ENCODE results near the gene FRMD4A.

The FRMD4A gene

DNA sequence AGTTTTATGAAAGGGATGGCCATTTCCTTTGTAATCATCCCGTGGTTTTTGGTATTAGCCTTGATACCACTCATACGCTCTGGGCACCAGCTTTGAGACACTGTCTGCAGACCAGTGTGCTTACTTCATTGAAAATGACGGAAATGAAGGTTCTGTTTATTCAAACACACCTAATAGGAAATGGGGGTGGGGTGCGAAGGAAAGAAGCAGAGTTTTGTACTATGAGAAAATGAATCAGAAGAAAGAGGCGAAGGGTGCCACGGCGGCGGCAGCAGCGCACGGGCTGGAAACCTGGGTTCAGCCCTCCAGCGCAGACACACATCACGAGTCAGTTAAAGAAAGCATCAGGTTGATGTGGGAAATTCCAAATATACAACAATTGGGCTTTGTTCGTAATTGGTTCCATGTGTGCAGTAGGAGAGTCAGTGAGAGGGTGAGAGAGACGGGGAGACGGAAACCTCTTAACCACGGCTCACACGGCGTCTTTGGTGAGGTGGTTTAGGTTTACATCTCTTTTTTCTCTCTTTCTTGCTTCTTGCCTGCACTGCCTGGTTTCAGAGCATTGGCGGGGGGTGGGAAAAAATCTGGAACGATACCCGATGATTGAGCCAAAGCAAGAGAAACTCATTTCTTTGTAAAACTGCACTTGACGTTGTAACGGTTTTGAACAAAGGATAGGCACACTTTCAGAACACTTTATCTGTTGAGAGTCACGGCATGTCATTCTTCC is 321.2 kb downstream of the FRMD4A start:
- DNase-seq, result peak; percentile 93

DNA sequence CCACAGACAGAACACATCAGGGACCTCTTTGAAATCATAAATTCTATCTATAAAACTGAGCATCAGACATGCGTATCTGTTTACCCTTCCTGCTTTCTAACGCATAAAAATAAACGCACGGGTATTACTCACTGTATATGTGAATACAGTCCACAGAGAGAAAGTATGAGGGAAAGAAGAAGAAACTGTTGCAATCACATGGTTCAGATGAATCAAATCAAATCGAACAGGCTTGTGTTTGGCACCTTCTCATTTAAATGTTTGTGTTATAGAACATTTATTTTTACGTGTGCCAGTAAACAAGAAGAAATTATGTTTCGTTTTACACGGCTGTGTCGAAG is 322.0 kb downstream of the FRMD4A start:
- no peak for DNase-seq

DNA sequence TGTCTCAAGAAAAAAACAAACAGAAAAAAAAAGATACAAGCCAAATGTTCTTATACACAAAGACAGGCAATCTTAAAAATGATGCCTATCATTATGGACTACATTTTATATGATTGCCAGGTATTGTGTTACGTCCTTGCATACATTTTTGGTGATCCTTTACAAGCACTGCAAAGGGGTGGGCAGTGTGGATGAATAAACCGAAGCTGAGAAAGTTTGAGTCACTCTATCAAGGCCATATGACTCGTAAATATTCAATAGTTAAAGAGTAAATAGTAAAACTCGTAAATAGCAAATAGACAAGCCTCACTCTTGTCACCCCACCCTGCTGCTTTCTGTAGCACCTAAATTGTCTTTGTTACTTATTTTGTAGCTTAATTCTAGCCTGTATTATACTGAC is 326.2 kb downstream of the FRMD4A start:
- no peak for DNase-seq

DNA sequence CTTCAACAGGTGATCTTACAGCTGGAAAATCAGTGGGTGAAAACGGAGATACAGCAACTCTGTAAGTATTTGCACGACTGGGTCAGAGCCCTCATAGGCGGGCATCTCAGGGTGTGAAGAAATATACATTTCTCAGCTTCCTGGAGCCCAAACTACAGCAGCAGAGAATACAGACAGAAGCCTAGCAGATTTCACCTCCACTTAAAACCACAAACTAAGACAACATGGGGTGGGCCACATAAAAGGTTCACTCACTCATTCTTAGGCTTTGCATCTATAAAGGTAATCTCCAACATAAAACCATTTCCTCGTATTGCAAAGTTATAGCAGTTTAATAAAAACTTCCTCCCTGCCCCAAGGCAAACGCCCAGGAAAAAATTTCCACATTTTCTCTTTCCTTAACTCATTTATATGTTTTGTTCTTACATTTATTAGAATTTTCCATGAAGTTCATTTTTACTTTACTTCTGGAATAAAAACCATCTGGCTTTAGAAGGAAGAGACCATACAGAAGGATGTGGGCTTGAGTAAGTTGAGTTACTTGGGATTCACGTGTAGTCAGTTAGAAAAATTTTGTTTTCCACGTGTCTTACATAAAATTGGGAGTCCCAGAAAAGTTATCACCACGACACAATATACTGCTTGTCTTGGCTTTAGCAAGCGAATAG is 327.1 kb downstream of the FRMD4A start:
- no peak for DNase-seq

DNA sequence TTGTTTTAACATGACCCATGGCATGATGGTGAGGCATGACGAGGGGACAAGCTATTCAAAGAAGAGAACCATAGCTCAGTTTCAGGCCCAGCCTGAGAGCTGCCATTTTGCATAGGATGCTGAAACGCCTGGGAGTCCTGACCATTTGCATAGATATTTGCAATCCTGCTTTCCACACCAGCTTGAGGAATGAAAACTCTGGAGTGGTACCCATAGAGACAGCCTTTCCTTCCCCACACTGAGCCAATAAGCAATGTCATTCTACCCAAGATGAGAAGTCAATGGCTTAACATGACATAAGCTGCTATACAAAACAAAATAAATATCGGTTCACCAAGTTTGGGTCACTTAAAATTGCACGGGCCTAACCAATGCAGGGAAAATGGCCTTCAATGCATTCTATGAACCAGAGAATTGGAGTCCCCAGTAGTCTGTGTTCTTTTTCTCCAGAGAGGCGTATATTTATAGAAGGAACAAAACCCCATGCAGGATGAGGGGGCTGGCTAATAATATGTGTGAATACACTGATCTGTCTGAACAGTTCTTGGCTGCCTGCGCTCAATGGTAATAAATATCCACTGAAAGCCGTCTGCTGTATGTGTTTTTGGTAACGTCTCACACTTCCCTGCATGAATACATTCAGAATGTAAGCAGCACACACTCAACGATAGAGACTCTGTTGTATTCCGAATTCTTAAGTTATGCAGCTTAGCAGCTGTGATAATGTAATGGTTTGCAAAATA is 329.3 kb downstream of the FRMD4A start:
- no peak for DNase-seq

DNA sequence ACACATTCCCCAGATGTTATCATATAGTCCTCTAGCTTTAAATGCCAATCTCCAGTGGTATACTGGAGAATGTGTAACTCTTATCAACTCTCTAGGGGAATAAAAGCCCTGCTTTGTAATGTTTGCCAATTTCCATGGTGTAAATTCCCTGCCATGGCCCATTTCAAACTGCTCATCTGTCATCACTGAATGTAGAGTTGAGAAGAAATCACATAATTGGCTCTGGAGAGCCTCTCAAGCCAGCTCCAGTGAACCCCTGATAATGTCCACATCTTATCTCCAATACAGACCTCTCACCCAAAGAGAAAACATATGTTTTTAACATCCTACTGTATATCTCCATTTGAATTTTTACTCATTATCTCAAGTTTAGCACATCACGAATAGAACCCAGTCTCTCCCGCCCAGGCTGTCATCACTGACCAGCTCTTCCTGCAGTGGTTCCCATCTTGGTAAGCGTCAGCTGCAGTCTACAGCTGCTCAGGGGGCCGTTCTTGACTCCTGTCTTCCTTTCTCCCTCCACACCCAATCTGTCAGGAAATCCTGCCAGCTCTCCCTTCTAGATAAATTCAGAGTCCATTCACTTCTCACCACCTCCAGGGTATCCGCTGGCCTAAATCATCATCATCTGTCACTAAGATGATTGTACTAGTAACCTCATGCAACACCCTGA is 332.4 kb downstream of the FRMD4A start:
- DNase-seq, result no peak

DNA sequence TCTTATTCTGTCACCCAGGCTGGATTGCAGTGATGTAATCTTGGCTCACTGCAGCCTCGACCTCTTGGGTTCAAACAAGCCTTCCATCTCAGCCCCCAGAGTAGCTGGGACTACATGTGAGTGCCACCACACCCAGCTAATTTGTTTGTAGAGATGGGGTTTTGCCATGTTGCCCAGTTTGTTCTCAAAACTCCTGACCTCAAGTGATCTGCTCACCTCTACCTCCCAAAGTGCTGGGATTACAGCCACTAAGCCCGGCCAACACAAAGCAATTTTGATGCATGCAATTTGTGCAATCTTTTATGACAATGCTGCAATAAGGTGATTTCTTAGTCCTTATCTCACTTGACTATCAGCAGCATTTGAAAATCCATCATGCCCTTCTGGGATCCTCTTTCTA is 333.1 kb downstream of the FRMD4A start:
- no peak for DNase-seq

DNA sequence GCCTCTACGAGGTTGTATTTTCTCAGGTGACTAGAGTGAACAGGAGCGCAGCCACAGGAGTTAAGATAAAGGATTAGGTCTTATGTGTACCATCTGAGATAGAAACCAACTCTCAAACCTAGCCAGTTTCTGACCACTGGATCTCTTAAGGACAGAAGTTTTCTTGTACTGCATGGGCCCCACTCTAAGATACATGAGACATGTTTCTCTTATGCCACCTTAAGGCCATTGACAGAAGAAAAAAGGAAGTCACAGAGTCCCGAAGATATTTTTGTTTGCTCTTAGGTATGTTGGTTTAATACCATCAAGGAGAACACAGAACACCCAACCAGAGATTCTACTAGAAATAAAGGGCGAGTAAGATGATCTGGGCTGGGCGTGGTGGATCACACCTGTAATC is 335.8 kb downstream of the FRMD4A start:
- DNase-seq, result no peak

DNA sequence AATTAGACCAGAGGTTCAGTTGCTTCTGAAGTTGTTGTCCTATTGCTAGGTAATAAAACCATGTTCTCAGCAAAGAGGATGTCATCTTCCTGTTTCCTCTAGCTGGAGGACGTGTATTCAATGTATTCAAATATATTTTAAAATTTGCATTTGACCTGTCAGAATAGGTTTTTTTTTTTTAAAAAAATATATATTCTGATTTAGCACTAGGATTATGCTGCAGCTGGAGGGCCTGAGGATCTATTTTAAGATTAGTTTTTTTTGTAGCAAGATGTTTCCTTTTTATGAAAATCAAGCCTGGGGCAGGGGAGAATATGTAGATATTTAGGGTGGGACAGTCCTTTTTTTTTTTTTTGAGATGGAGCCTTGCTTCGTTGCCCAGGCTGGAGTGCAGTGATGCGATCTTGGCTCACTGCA is 337.0 kb downstream of the FRMD4A start:
- DNase-seq, result no peak

DNA sequence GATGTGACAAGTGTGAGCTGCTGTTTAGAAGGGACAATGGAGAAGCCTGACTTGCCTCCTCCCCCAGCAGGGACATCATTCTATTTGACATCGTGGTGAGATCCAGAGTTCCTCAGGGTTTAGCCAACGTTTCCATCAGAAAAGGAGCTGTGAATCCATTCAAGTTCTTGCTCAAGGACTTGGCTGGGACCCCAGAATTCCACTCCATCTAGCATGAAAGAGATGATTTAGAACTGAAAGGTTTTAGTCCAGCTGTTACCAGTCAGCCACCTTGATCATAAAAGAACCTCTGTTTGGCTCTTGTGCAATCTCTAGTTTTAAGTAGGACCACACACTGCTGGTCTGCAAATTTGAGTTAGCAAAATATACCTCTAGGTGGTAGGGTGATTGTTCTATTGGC is 337.6 kb downstream of the FRMD4A start:
- DNase-seq, result peak; percentile 85

DNA sequence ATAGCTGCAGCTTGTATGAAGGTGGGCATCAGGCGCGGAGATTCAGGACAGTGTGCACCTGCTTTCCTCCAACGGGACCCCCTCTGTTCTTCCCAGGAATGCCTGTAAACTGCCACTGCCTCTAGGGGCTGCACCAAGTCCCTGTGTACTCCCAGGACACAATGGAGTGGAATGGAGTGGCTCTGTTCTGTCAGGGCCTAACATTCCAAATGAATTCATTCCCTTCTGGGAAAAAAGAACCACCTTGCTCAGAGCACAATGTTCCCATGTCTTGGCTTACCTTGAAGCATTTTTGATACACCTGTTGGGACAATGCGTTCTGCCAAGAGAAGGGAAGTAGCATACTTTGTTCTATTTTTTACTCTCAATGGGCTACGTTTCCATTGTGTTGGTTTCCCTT is 339.4 kb downstream of the FRMD4A start:
- DNase-seq, result no peak

DNA sequence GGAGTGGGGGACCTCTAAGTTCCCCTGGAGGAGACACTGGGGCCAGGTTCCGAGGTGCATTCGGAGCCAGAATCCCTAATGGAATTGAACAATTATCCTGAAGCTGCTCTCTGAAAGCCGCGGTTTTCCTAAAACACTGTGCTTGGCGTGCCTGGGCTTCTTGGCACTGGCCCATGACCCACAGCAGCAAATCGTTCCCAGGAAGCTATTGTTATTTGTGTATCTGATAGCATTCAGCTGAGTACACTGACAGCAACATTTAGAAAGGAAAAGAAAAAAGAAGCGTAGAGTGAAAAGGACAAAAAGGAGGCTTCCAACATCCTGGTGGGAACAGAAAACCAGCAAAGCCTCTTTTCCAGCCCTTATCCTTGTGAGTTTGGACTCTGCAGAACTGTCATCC is 339.8 kb downstream of the FRMD4A start:
- DNase-seq, result peak; percentile 76

DNA sequence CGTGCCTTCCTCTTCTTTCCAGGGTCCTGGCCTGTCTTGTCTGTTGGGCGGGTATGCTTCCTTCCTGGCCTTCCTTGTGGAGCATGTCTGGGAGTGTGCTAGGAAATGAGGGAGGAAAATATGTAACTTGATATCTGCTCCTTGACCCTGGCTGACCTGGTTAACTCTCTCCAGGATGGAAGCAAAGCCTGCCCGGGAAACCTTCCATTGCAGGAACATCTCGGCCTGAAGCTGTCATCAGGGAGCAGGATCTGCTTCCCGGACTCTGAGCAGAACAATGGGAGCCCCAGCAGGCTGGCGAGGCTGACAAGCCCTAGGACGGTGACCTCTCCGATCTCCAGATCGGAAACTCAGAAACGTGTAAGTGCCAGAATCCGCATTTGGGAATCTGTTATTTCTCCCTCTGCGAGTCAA is 340.3 kb downstream of the FRMD4A start:
- peak; percentile 41 for DNase-seq

DNA sequence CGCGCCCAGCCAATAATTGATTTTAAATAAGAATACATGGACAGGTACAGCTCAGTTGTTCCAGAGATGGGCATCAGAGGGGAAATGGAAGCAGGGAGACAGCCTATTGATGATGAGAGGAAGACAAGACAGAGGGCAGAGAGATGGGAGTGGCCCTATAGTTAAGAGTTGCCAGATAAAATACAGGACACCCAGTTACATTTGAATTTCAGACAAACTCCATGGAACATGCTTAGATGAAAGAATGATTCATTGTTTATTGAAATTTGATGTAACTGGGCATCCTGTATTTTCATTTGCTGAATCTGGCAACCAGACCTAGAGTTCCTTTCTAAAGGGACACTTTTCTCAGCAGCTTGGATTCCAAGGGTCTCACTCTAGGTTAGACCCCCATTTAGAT is 341.1 kb downstream of the FRMD4A start:
- no peak for DNase-seq

DNA sequence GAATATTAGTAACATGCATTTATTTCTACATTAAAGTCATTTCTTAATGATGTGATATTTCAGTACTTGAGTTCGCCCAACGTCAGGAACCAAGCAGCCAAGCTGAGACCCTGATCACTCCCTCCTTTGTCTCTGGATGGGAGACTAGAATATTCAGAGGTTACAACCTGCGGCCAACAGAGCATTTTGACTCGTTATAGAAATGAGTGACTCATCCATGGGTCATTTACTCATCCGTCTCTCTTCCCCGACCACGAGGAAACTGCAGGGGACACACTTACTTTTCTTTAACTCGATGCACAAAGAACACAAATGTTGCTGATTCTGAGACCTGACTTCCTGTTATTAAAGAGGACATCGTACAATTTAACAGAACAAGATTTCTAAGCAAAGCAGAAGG is 343.3 kb downstream of the FRMD4A start:
- DNase-seq, result peak; percentile 89

DNA sequence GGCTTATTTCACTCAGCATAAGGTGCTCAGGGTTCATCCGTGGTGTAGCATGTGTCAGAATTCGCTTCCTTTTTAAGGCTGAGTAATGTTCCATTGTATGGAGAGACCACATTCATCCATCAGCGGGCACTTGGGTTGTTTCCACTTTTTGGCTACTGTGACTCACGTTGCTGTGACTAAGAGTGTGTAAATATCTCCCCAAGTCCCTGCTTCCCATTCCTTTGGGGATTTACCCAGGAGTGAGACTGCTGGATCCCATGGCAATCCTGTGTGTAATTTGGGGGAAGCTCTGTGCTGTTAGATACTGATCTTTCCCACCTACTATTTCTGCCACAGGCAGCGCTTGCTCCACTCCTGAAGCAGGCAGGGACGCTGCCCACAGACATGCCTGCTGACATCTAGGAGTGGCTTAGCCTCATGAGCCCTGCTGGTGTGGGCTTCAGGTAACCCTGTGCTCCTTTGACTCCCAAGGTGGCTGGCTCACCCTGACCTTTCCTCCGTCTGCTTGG is 346.0 kb downstream of the FRMD4A start:
- DNase-seq, result peak; percentile 98

DNA sequence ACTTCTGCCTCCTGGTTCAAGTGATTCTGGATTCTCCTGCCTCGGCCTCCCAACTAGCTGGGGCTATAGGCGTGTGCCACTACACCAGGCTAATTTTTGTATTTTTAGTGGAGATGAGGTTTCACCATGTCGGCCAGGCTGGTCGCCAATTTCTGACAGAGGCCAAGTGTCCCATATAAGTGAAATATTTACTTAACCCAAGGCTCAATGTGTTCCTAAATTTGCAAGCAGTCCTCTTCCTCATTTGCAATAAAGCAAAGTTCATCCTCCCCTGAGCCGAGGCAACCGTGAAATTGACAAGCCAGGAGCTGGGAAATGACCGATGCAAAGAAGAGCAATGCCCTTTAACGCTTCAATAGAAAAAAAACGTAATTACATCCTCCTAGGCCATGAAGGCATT is 347.7 kb downstream of the FRMD4A start:
- no peak for DNase-seq

DNA sequence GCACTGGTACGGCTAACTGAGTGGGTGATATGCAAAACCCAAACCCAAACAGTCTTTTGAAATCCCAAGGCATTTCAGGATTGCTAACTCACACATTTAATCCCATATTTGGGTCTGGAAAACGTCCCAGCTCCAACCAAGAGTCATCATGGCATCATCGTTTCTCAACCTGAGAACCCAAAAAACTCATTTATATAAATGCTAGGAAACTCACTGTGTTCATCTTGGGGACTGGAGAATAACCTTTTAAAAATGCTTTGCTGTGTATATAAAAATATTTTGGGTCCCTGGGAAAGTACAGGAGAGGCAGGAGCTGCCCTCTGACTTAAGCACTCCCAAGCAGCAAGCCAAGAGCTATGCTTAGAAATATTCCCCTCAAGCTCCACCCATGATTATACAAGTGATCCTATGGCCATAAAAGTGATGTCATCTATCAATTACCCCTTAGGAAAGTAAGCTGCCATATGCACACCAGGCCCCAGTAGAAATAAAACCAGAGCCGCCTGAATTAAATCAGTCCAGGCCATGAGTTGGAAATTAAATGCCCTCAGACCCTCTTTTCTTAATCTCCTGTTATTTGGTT is 352.1 kb downstream of the FRMD4A start:
- peak; percentile 98 for DNase-seq

DNA sequence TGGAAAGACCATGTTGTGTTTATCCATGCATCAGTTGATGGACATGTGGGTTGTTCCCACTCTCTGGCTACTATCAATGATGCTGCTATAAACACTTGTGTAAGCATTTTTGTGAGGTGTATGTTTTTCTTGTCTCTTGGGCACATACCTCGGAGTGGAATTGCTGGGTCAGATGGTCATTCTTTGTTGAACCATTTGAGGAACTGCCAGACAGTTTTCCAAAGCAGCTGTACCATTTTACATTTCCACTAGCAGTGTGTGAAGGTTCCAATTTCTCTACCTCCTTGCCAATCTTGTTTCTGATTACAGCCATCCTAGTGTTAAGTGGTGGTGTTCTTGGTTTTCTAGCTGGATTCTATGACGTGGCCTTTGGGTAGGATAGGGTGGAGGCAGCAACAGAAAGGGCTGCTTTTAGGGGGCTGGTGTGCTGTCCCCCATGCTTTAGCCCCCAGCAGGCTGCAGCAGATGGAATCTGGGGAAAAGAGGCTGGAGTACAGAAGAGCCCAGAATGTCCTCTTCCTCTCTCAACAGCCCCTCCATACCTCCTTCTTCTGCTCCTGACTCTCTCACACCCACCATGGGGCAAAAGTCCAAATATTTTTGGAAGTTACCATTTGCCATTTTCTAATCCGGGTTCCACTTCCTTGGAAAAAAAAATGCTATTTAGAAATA is 352.7 kb downstream of the FRMD4A start:
- DNase-seq, result no peak

DNA sequence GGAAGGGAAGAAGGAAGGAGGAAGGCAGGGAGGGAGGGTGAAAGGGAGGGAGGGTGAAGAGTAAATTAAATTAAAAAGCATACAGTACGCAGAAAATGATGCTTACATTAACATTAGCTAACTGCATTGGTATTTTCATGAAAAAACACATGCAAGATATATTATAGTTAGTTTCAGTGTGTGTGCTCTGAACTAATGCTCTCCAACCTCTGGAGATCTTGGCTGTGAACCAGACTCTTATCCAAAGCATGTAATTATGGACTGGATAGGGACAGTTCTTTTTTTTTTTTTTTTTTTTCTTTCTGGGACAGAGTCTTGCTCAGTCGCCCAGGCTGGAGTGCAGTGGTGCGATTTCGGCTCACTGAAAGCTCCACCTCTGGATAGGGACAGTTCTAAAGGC is 357.0 kb downstream of the FRMD4A start:
- peak; percentile 94 for DNase-seq

DNA sequence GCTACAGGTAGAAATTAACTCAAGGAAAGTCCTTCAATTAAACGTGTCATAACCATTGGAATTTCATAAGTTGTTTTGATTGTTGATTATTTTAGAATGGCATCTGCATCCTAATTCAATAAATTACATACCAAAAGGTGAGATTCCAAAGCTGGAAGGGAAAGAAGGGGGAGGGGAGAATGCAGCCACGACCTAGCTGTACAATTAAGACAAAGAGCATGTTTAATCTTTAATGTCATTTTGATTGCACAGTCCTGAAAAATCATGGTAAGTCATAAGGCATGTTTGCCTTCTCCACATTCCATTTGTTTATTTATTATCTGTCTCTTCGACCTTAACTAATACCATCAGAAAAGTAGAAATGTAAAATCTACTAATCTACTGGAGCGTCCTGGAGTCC is 358.1 kb downstream of the FRMD4A start:
- peak; percentile 49 for DNase-seq

All from fibroblast of skin of right biceps (primary cell).